ENCODE results near the gene C4BPB. TPM values are rescaled to one million over a fixed set of nuclear protein-coding genes. Genes with fewer than 3 reads are reported as not detected.

C4BPB gene
- total and polyA plus RNA-seq, 2 of the 8 experiments (the other 6 are each of a cell fraction or from before 2014, with no cell fraction given) = not detected

Other genes starting within 250 kb of the C4BPB start
- not detected in 2 replicates for gene IL20, start 223.2 kb upstream of the C4BPB start, total RNA-seq (2021; fragmentation: NEBNext Ultra II Directional; extraction: Animal tissue kit (Norgen Biotek cat#: 25700))
- gene IL20, start 223.2 kb upstream of the C4BPB start, polyA plus RNA-seq (2011; rRNA removed) = not detected in 2 replicates
- gene IL24, start 191.4 kb upstream of the C4BPB start, total RNA-seq (2021; fragmentation: NEBNext Ultra II Directional; extraction: Animal tissue kit (Norgen Biotek cat#: 25700)) = not detected in 2 replicates
- gene IL24, start 191.4 kb upstream of the C4BPB start, polyA plus RNA-seq (2011; rRNA removed) = not detected in 2 replicates
- gene FCMR, start 166.9 kb upstream of the C4BPB start, total RNA-seq (2021; fragmentation: NEBNext Ultra II Directional; extraction: Animal tissue kit (Norgen Biotek cat#: 25700)) = not detected in 2 replicates
- 0.47 and 0.53 TPM in 2 replicates for gene FCMR, start 166.9 kb upstream of the C4BPB start, polyA plus RNA-seq (2011; rRNA removed)
- not detected in 2 replicates for gene PIGR, start 142.4 kb upstream of the C4BPB start, total RNA-seq (2021; fragmentation: NEBNext Ultra II Directional; extraction: Animal tissue kit (Norgen Biotek cat#: 25700))
- gene PIGR, start 142.4 kb upstream of the C4BPB start, polyA plus RNA-seq (2011; rRNA removed) = not detected in 2 replicates
- not detected in 2 replicates for gene FCAMR, start 118.4 kb upstream of the C4BPB start, total RNA-seq (2021; fragmentation: NEBNext Ultra II Directional; extraction: Animal tissue kit (Norgen Biotek cat#: 25700))
- not detected in 2 replicates for gene FCAMR, start 118.4 kb upstream of the C4BPB start, polyA plus RNA-seq (2011; rRNA removed)
- 3.8 and 3.9 TPM in 2 replicates for gene C1orf116, start 56.1 kb upstream of the C4BPB start, total RNA-seq (2021; fragmentation: NEBNext Ultra II Directional; extraction: Animal tissue kit (Norgen Biotek cat#: 25700))
- 1.7 and 2.2 TPM in 2 replicates for gene C1orf116, start 56.1 kb upstream of the C4BPB start, polyA plus RNA-seq (2011; rRNA removed)
- 11.8 TPM in 2 replicates for gene YOD1, start 37.7 kb upstream of the C4BPB start, total RNA-seq (2021; fragmentation: NEBNext Ultra II Directional; extraction: Animal tissue kit (Norgen Biotek cat#: 25700))
- gene YOD1, start 37.7 kb upstream of the C4BPB start, polyA plus RNA-seq (2011; rRNA removed) = 1.1 and 1.9 TPM in 2 replicates
- 17.8 and 19.1 TPM in 2 replicates for gene PFKFB2, start 35.6 kb upstream of the C4BPB start, total RNA-seq (2021; fragmentation: NEBNext Ultra II Directional; extraction: Animal tissue kit (Norgen Biotek cat#: 25700))
- gene PFKFB2, start 35.6 kb upstream of the C4BPB start, polyA plus RNA-seq (2011; rRNA removed) = 5.5 and 6.7 TPM in 2 replicates
- not detected in 2 replicates for gene C4BPA, start 15.4 kb downstream of the C4BPB start, total RNA-seq (2021; fragmentation: NEBNext Ultra II Directional; extraction: Animal tissue kit (Norgen Biotek cat#: 25700))
- gene C4BPA, start 15.4 kb downstream of the C4BPB start, polyA plus RNA-seq (2011; rRNA removed) = not detected in 2 replicates
- gene CD55, start 232.8 kb downstream of the C4BPB start, total RNA-seq (2021; fragmentation: NEBNext Ultra II Directional; extraction: Animal tissue kit (Norgen Biotek cat#: 25700)) = 22.8 and 26.8 TPM in 2 replicates
- gene CD55, start 232.8 kb downstream of the C4BPB start, polyA plus RNA-seq (2011; rRNA removed) = 15.4 and 20.1 TPM in 2 replicates

All from H1 (cell line).